Measurements from ENCODE around the gene PDGFC. TPM values are rescaled to one million over a fixed set of nuclear protein-coding genes. Genes with fewer than 3 reads are reported as not detected.

The PDGFC gene
- total and polyA plus RNA-seq, 2 of the 8 experiments (the other 6 are each of a cell fraction or from before 2014, with no cell fraction given) = 0.65 to 2.7 TPM

DNA sequence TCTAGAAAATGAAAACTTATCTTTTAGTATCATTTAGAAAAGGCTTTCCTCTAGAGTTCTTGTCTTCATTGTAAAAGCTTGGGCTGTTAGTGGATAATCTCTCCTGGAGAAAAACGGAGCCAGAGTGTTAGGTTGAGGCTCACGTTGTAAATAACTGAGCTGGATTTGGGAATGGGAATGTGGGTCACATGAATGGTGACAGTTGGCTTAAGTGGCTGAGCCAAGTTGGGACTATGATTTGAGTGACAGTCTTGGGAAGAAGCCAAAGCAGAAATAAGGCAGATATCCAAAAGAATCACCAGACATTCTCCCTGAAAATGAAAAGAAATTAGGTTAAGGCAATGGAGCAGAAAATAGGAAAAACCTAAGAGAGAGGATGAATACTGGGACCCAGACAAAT is 33.6 kb upstream of the PDGFC start:
- Histone ChIP-seq H3K79me2 (ENCODE audit: control insufficient read depth in 1 of 2, insufficient read depth in 2 of 2, low read length in 2 of 2) (no peaks in the 10 kb centered on the region), H3K23ac (ENCODE audit: insufficient read length) (no peak overlapping the region), H3K9me3 (ENCODE audit: insufficient read depth in 2 of 2, low read depth in 1 of 2, low read length in 1 of 2) (no peaks in the 10 kb centered on the region), H4K20me1 (replicated peaks in 1 of 2; ENCODE audit: control insufficient read depth in 1 of 2, insufficient read depth in 2 of 2, low read length in 2 of 2) (no peaks in the 10 kb centered on the region), H3K18ac (ENCODE audit: extremely low read depth, low read length) (no peak overlapping the region), H2AK5ac (ENCODE audit: low read depth, low read length) (no peak overlapping the region), H3K4me1 (replicated peaks in 1 of 4; ENCODE audit: control insufficient read depth in 3 of 4, insufficient read depth in 4 of 4, low read length in 3 of 4) (no peaks in the 10 kb centered on the region), H3K9ac (replicated peaks in 1 of 4; ENCODE audit: extremely low read depth in 1 of 4, low read depth in 3 of 4, low read length in 3 of 4) (no peak overlapping the region), H2BK15ac (ENCODE audit: low read length) (no peak overlapping the region), H3K56ac (replicated peaks; ENCODE audit: insufficient read length, low read depth, low read length) (no peak overlapping the region), H3K27ac (ENCODE audit: low read depth, low read length) (no peak overlapping the region), H3K23me2 (ENCODE audit: low read depth, low read length) (no peaks in the 10 kb centered on the region), H4K5ac (ENCODE audit: insufficient read length, low read depth, low read length) (no peak overlapping the region), H3K79me1 (ENCODE audit: low read depth, low read length) (no peaks in the 10 kb centered on the region), H2BK5ac (ENCODE audit: low read depth, low read length) (no peak overlapping the region), H3K4me3 (ENCODE audit: extremely low read depth in 1 of 4, insufficient read depth in 2 of 4, low read depth in 3 of 4, low read length in 4 of 4) (no peak overlapping the region), H2AFZ (ENCODE audit: low read length) (no peak overlapping the region), H3K36me3 (ENCODE audit: control insufficient read depth in 2 of 4, insufficient read depth in 4 of 4, low read length in 3 of 4) (no peaks in the 10 kb centered on the region), H2BK12ac (ENCODE audit: low read depth, low read length) (no peak overlapping the region), H3K4me2 (ENCODE audit: insufficient read depth in 1 of 2, low read depth in 2 of 2, low read length in 2 of 2) (no peak overlapping the region), H4K91ac (replicated peaks; ENCODE audit: insufficient read length, low read length) (no peak overlapping the region), H3K4ac (replicated peaks; ENCODE audit: insufficient read length, low read depth, low read length) (no peak overlapping the region), H4K8ac (ENCODE audit: extremely low read depth, insufficient read depth, low read length) (no peak overlapping the region), H2BK120ac (replicated peaks; ENCODE audit: low read depth, low read length) (no peak overlapping the region), H2BK20ac (ENCODE audit: low read length) (no peak overlapping the region), H3K14ac (ENCODE audit: insufficient read length) (no peak overlapping the region), H3K27me3 (replicated peaks in 1 of 4; ENCODE audit: control insufficient read depth in 3 of 4, extremely low read depth in 1 of 4, insufficient read depth in 3 of 4, low read length in 3 of 4) (no peaks in the 10 kb centered on the region)
- ChIA-PET POLR2A (ENCODE audit: partially characterized antibody) (no interaction called here), CTCF (ENCODE audit: partially characterized antibody) (interaction anchor here (0.6 to 1.2 kb wide), 2 partner anchors 10 to 40 kb away, joined by 3 read pairs; no protein-coding TSS in a partner anchor)
- no peak for TF ChIP-seq CTBP2 (IDR thresholded peaks at IDR 0.05; ENCODE audit: borderline replicate concordance, insufficient read depth, insufficient read length, low read length)
- no peak for TF ChIP-seq USF2 (IDR thresholded peaks at IDR 0.05; ENCODE audit: low read length)
- no peak for TF ChIP-seq CHD2 (IDR thresholded peaks at IDR 0.05; ENCODE audit: low read length)
- no peak for TF ChIP-seq CEBPB (IDR thresholded peaks at IDR 0.05; ENCODE audit: low read depth, low read length)
- FAIRE-seq (no peak), DNase-seq (ENCODE audit: low read depth in 1 of 2, low spot score in 2 of 2) (no peak)
- 88% methylated on average over 2 of the region's 2 CpGs; no CpG with 5 or more reads in 1 of the 2 experiments for WGBS, 2 experiments (ENCODE audit: extremely low coverage in 1 of 2, insufficient coverage in 1 of 2, insufficient read length in 1 of 2, insufficient replicate concordance in 2 of 2, low coverage in 1 of 2, low lambda C conversion rate in 2 of 2, missing lambda C conversion rate in 1 of 2)
